WERI-Rb-1 (cell line): Measurements from ENCODE around the gene ARHGAP26.

Experiments
- DNase-seq: peaks from one replicate; pipeline ENCODE4 v3.0.0-alpha.2; 2020
- H3K27ac ChIP-seq: fragments of 250-450 bp; sonication (Bioruptor Pico); 2 replicates; pipeline ENCODE4 v1.5.1; 2020; ENCODE audit warnings: mild to moderate bottlenecking, moderate library complexity
- H3K27me3 ChIP-seq: fragments of 250-450 bp; sonication (Bioruptor Pico); 2 replicates; pipeline ENCODE4 v1.5.1; 2021; ENCODE audit warnings: mild to moderate bottlenecking, low read depth, moderate library complexity; ENCODE audit not compliant: insufficient read depth, severe bottlenecking
- H3K36me3 ChIP-seq: fragments of 250-450 bp; sonication (Bioruptor Pico); 2 replicates; pipeline ENCODE4 v1.5.1; 2020; ENCODE audit warnings: mild to moderate bottlenecking, moderate library complexity
- H3K4me3 ChIP-seq: 2 replicates; pipeline ENCODE4 v1.5.1; 2011; ENCODE audit warnings: low read depth, mild to moderate bottlenecking, control low read depth, low read length
- H3K9me3 ChIP-seq: fragments of 250-450 bp; sonication (Bioruptor Pico); 2 replicates; pipeline ENCODE4 v1.5.1; 2021; ENCODE audit warnings: mild to moderate bottlenecking, moderate library complexity; ENCODE audit not compliant: severe bottlenecking
- CTCF ChIP-seq: IDR thresholded peaks from 2 replicates; pipeline ENCODE4 v1.5.1; 2011; ENCODE audit warnings: low read depth, mild to moderate bottlenecking, control low read depth, inconsistent platforms, low read length

Gene ARHGAP26

GRCh38 chr5:142918959-142919635, 148.9 kb downstream of the ARHGAP26 start:
- no peak overlapping the region for H3K27ac ChIP-seq
- no peaks in the 10 kb centered on the region for H3K36me3 ChIP-seq
- H3K9me3 ChIP-seq: no peaks in the 10 kb centered on the region
- no peak for TF ChIP-seq CTCF
- DNase-seq: no peak
- H3K4me3 ChIP-seq: no peak overlapping the region
- H3K27me3 ChIP-seq: no peaks in the 10 kb centered on the region

- Histone ChIP-seq H3K4me3 (no peak overlapping the region), H3K9me3 (no peaks in the 10 kb centered on the region), H3K27ac (no peak overlapping the region), H3K27me3 (no peaks in the 10 kb centered on the region), H3K36me3 (no peaks in the 10 kb centered on the region)
- no peak for TF ChIP-seq CTCF
- no peak for DNase-seq
Observed at GRCh38 chr5:142920849-142921612, 150.9 kb downstream of the ARHGAP26 start.

GRCh38 chr5:142922223-142922952, 152.2 kb downstream of the ARHGAP26 start:
- 0 out of 2 replicates have a peak, but pooled peaks have one; percentile 16 for TF ChIP-seq CTCF
- DNase-seq: no peak
- no peaks in the 10 kb centered on the region for H3K27me3 ChIP-seq
- H3K36me3 ChIP-seq: no peaks in the 10 kb centered on the region
- H3K4me3 ChIP-seq: no peak overlapping the region
- no peaks in the 10 kb centered on the region for H3K9me3 ChIP-seq
- no peak overlapping the region for H3K27ac ChIP-seq

- no peaks in the 10 kb centered on the region for H3K27me3 ChIP-seq
- no peaks in the 10 kb centered on the region for H3K9me3 ChIP-seq
- DNase-seq: no peak
- no peaks in the 10 kb centered on the region for H3K36me3 ChIP-seq
- H3K27ac ChIP-seq: no peak overlapping the region
- no peak overlapping the region for H3K4me3 ChIP-seq
- peak; percentile 21; the same call in 1 of the 2 replicates for TF ChIP-seq CTCF
Observed at GRCh38 chr5:142924135-142924883, 154.1 kb downstream of the ARHGAP26 start.

- H3K27me3 ChIP-seq: no peaks in the 10 kb centered on the region
Observed at GRCh38 chr5:142925795-142926194, 155.6 kb downstream of the ARHGAP26 start.

More at GRCh38 chr5:142925795-142926194, 155.6 kb downstream of the ARHGAP26 start:
- H3K4me3 ChIP-seq: no peak overlapping the region
- DNase-seq: no peak
- H3K27ac ChIP-seq: no peak overlapping the region
- H3K36me3 ChIP-seq: no peaks in the 10 kb centered on the region
- H3K9me3 ChIP-seq: no peaks in the 10 kb centered on the region
- TF ChIP-seq CTCF: no peak
